Endothelial cell of umbilical vein (primary cell): ENCODE data around the gene SULT1A1. TPM values are rescaled to one million over a fixed set of nuclear protein-coding genes. Genes with fewer than 3 reads are reported as not detected.

Experiments
- BruUV-seq: library from RNA; stranded (reverse); fragments of 400-500 nt; replicated peaks from 2 replicates; lab custom pipeline; 2021; lab: Mats Ljungman, UMichigan
- CTCF ChIA-PET: fragments of 300-600, 350-600 bp; sonication (Branson Sonifier 250); formaldehyde crosslinking; loops from one replicate; lab custom pipeline; 2021; ENCODE audit warnings: antibody characterized with exemption, inconsistent platforms; lab: Charles Lee
- POLR2A ChIA-PET: fragments of 300-600, 350-600 bp; sonication (Branson Sonifier 250); formaldehyde crosslinking; loops from one replicate; lab custom pipeline; 2021; ENCODE audit warnings: antibody characterized with exemption, inconsistent platforms; lab: Charles Lee
- DNase-seq: peaks from one replicate; pipeline ENCODE4 v3.0.0-alpha.2; 2011; ENCODE audit warnings: low read depth, low spot score
- FAIRE-seq: peaks from 2 replicates; lab custom pipeline; 2011; peaks lifted over from hg19 to GRCh38; lab: Jason Lieb, UNC
- H2AFZ ChIP-seq: 2 replicates; pipeline ENCODE4 v1.6.0; 2012; ENCODE audit warnings: low read depth, low read length, control low read depth, inconsistent platforms
- H3K27ac ChIP-seq: 2 replicates; pipeline ENCODE4 v1.5.1; 2011; ENCODE audit warnings: low read depth, mild to moderate bottlenecking, control low read depth, low read length, moderate library complexity; ENCODE audit not compliant: insufficient read depth
- H3K27me3 ChIP-seq, 2 experiments: 2 replicates each; pipeline versions ENCODE4 v1.6.0 to v1.6.1; 2011; ENCODE audit warnings: low read length in 2 of 2, mixed read lengths in 1 of 2; ENCODE audit not compliant: control insufficient read depth in 2 of 2, insufficient read depth in 2 of 2
- H3K36me3 ChIP-seq, 2 experiments: 2 replicates in 1 of 2; 3 replicates in 1 of 2; pipeline ENCODE4 v1.5.1; 2011; ENCODE audit warnings: low read length in 2 of 2, mild to moderate bottlenecking in 1 of 2, moderate library complexity in 1 of 2; ENCODE audit not compliant: control insufficient read depth in 2 of 2, insufficient read depth in 2 of 2; ENCODE audit errors: extremely low read depth in 1 of 2
- H3K4me1 ChIP-seq: 3 replicates; pipeline ENCODE4 v1.5.1; 2011; ENCODE audit warnings: mild to moderate bottlenecking, low read length; ENCODE audit not compliant: control insufficient read depth, insufficient read depth; ENCODE audit errors: extremely low read depth
- H3K4me2 ChIP-seq: 2 replicates; pipeline ENCODE4 v1.6.1; 2011; ENCODE audit warnings: low read length, control low read depth, mixed read lengths; ENCODE audit not compliant: insufficient read depth
- H3K4me3 ChIP-seq, 3 experiments: fragments of 200-600 bp in 1 of 3; sonication (generic), shearing (Covaris generic) in 1 of 3; replicated peaks in 1 of 3; 2 replicates each; pipeline ENCODE4 v1.5.1; 2011 to 2016; ENCODE audit warnings: control low read depth in 3 of 3, low read length in 3 of 3, mild to moderate bottlenecking in 2 of 3, inconsistent platforms in 1 of 3, low read depth in 1 of 3, moderate library complexity in 1 of 3; ENCODE audit not compliant: insufficient read depth in 1 of 3
- H3K79me2 ChIP-seq: 2 replicates; pipeline ENCODE4 v1.6.0; 2012; ENCODE audit warnings: low read length, inconsistent platforms; ENCODE audit not compliant: control insufficient read depth, insufficient read depth
- H3K9ac ChIP-seq: replicated peaks from 2 replicates; pipeline ENCODE3; 2011; ENCODE audit warnings: low read length, control low read depth; ENCODE audit not compliant: insufficient read depth; ENCODE audit errors: extremely low read depth
- H3K9me1 ChIP-seq: replicated peaks from 3 replicates; pipeline ENCODE4 v1.6.0; 2011; ENCODE audit warnings: mild to moderate bottlenecking, low read length; ENCODE audit not compliant: control insufficient read depth, insufficient read depth; ENCODE audit errors: extremely low read depth
- H3K9me3 ChIP-seq: replicated peaks from 2 replicates; pipeline ENCODE4 v1.5.1; 2012; ENCODE audit warnings: low read length, inconsistent platforms; ENCODE audit not compliant: control insufficient read depth, insufficient read depth
- H4K20me1 ChIP-seq: replicated peaks from 2 replicates; pipeline ENCODE3; 2011; ENCODE audit warnings: mild to moderate bottlenecking, low read length; ENCODE audit not compliant: control insufficient read depth, insufficient read depth; ENCODE audit errors: extremely low read depth
- EZH2 ChIP-seq: IDR thresholded peaks from 2 replicates; pipeline ENCODE4 v1.6.1; 2012; ENCODE audit warnings: borderline replicate concordance, low read depth, mild to moderate bottlenecking, moderate library complexity, low read length, inconsistent platforms; ENCODE audit not compliant: severe bottlenecking
- FOS ChIP-seq: IDR thresholded peaks from 2 replicates; pipeline ENCODE4 v1.6.1; 2011; ENCODE audit warnings: mild to moderate bottlenecking, low read length, moderate library complexity, borderline replicate concordance; ENCODE audit not compliant: insufficient read depth
- GATA2 ChIP-seq: IDR thresholded peaks from 2 replicates; pipeline ENCODE4 v1.7.0; 2011; ENCODE audit warnings: low read depth, mild to moderate bottlenecking, moderate library complexity, mixed read lengths, low read length; ENCODE audit not compliant: insufficient read length, insufficient read depth
- JUN ChIP-seq: IDR thresholded peaks from 2 replicates; pipeline ENCODE4 v1.6.1; 2011; ENCODE audit warnings: borderline replicate concordance, low read depth; ENCODE audit not compliant: insufficient read length, insufficient read depth
- MYC ChIP-seq: IDR thresholded peaks from one replicate; pipeline ENCODE4 v1.6.1; 2011; ENCODE audit warnings: mild to moderate bottlenecking, low read depth, low read length
- POLR2A ChIP-seq: IDR thresholded peaks from 2 replicates; pipeline ENCODE4 v1.6.1; 2012; ENCODE audit warnings: low read depth, mild to moderate bottlenecking, control low read depth, low read length
- POLR2AphosphoS5 ChIP-seq: IDR thresholded peaks from 2 replicates; pipeline ENCODE4 v1.6.1; 2012; ENCODE audit warnings: low read depth, mild to moderate bottlenecking, control low read depth, low read length, moderate library complexity; ENCODE audit not compliant: insufficient read depth
- dilution Hi-C: fragments of 300-500 bp; cut with MboI; formaldehyde crosslinking; loops from one replicate; pipeline ENCODE4 v1.15.0; 2019; ENCODE audit warnings: low sequenced_read_pairs; ENCODE audit not compliant: extremely low pct_ligation_motif_present
- intact Hi-C: fragments of 100-400 bp; cut with micrococcal nuclease; formaldehyde crosslinking; loops from one replicate; pipeline ENCODE4 v1.10.0; 2022
- polyA plus RNA-seq, 4 experiments: library from polyadenylated mRNA; depleted of rRNA in 3 of 4; stranded (reverse) in 3 of 4; unstranded in 1 of 4; fragments of >200 nt; gene quantifications; 2 replicates each; pipeline versions ENCODE4 v1.2.1 to v1.2.3, GENCODE V29; 2011 to 2012; ENCODE audit warnings: missing spikeins in 1 of 4
- total RNA-seq: library from RNA; stranded (reverse); gene quantifications from 2 replicates; pipeline ENCODE4 v1.2.3, GENCODE V29; 2021
- TF ChIP-seq, protein P1 (sequence below): IDR thresholded peaks from 2 replicates; pipeline ENCODE4 v1.6.1; 2011; ENCODE audit not compliant: insufficient read depth, insufficient read length
- TF ChIP-seq, protein P2 (sequence below), 2 donors: IDR thresholded peaks; 1 replicate in 1 of 2; 2 replicates in 1 of 2; pipeline ENCODE4 v1.5.1; 2011; ENCODE audit warnings: low read length in 2 of 2, mild to moderate bottlenecking in 2 of 2, moderate library complexity in 2 of 2, control low read depth in 1 of 2, inconsistent platforms in 1 of 2, low read depth in 1 of 2; ENCODE audit not compliant: insufficient read depth in 1 of 2; ENCODE audit errors: extremely low read depth in 1 of 2

SULT1A1 gene
- total and polyA plus RNA-seq, 2 donors (not counting 3 experiments of a cell fraction or from before 2014, with no cell fraction given) = 0.77 to 0.90 TPM

GRCh38 chr16:28617874-28618273 is 8.0 kb upstream of the SULT1A1 start:
- TF ChIP-seq, protein P1, sequence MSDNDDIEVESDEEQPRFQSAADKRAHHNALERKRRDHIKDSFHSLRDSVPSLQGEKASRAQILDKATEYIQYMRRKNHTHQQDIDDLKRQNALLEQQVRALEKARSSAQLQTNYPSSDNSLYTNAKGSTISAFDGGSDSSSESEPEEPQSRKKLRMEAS = no peak
- TF ChIP-seq POLR2A (no peak), JUN (no peak), FOS (no peak), GATA2 (no peak), EZH2 (no peak), MYC (no peak), POLR2AphosphoS5 (no peak)
- TF ChIP-seq, protein P2, sequence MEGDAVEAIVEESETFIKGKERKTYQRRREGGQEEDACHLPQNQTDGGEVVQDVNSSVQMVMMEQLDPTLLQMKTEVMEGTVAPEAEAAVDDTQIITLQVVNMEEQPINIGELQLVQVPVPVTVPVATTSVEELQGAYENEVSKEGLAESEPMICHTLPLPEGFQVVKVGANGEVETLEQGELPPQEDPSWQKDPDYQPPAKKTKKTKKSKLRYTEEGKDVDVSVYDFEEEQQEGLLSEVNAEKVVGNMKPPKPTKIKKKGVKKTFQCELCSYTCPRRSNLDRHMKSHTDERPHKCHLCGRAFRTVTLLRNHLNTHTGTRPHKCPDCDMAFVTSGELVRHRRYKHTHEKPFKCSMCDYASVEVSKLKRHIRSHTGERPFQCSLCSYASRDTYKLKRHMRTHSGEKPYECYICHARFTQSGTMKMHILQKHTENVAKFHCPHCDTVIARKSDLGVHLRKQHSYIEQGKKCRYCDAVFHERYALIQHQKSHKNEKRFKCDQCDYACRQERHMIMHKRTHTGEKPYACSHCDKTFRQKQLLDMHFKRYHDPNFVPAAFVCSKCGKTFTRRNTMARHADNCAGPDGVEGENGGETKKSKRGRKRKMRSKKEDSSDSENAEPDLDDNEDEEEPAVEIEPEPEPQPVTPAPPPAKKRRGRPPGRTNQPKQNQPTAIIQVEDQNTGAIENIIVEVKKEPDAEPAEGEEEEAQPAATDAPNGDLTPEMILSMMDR (IDR thresholded peaks at IDR 0.05; ENCODE audit: extremely low read depth in 1 of 2, insufficient read depth in 1 of 2, low read depth in 1 of 2, low read length in 2 of 2) = no peak
- BruUV-seq = no TSS peak
- Histone ChIP-seq H3K9me3 (no peaks in the 10 kb centered on the region), H3K79me2 (no peaks in the 10 kb centered on the region), H3K27me3 (peaks cover 0 to 1% of the 10 kb centered on the region in 2 experiments), H3K4me1 (no peaks in the 10 kb centered on the region), H2AFZ (no peak overlapping the region), H3K36me3 (no peaks in the 10 kb centered on the region), H3K9ac (no peak overlapping the region), H3K4me3 (no peak overlapping the region), H3K9me1 (no peaks in the 10 kb centered on the region), H3K27ac (no peak overlapping the region), H4K20me1 (no peaks in the 10 kb centered on the region), H3K4me2 (no peak overlapping the region)
- ChIA-PET CTCF (no interaction called here), POLR2A (no interaction called here)
- intact Hi-C loops = loop anchor here (5.0 kb wide), 2 partner anchors 91 to 296 kb away; no protein-coding TSS in a partner anchor
- DNase-seq (no peak), FAIRE-seq (no peak)
- dilution Hi-C loops = no loop called here
